ENCODE measurements around the gene MRPS33. TPM values are rescaled to one million over a fixed set of nuclear protein-coding genes. Genes with fewer than 3 reads are reported as not detected.

The MRPS33 gene
- total and polyA plus RNA-seq, 2 experiments from 2014 or later, result 23.1 to 140 TPM

- no peak overlapping the region for H3K27ac Mint-ChIP-seq
- peaks cover 2% of the 10 kb centered on the region; the same call in 1 of the 3 replicates for H3K4me1 Mint-ChIP-seq
- TF ChIP-seq, protein P1, sequence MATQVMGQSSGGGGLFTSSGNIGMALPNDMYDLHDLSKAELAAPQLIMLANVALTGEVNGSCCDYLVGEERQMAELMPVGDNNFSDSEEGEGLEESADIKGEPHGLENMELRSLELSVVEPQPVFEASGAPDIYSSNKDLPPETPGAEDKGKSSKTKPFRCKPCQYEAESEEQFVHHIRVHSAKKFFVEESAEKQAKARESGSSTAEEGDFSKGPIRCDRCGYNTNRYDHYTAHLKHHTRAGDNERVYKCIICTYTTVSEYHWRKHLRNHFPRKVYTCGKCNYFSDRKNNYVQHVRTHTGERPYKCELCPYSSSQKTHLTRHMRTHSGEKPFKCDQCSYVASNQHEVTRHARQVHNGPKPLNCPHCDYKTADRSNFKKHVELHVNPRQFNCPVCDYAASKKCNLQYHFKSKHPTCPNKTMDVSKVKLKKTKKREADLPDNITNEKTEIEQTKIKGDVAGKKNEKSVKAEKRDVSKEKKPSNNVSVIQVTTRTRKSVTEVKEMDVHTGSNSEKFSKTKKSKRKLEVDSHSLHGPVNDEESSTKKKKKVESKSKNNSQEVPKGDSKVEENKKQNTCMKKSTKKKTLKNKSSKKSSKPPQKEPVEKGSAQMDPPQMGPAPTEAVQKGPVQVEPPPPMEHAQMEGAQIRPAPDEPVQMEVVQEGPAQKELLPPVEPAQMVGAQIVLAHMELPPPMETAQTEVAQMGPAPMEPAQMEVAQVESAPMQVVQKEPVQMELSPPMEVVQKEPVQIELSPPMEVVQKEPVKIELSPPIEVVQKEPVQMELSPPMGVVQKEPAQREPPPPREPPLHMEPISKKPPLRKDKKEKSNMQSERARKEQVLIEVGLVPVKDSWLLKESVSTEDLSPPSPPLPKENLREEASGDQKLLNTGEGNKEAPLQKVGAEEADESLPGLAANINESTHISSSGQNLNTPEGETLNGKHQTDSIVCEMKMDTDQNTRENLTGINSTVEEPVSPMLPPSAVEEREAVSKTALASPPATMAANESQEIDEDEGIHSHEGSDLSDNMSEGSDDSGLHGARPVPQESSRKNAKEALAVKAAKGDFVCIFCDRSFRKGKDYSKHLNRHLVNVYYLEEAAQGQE (IDR thresholded peaks at IDR 0.05; ENCODE audit: unreplicated experiment), result no peak
- TF ChIP-seq NANOG (IDR thresholded peaks at IDR 0.05; ENCODE audit: borderline replicate concordance), result no peak
- TF ChIP-seq, protein P2, sequence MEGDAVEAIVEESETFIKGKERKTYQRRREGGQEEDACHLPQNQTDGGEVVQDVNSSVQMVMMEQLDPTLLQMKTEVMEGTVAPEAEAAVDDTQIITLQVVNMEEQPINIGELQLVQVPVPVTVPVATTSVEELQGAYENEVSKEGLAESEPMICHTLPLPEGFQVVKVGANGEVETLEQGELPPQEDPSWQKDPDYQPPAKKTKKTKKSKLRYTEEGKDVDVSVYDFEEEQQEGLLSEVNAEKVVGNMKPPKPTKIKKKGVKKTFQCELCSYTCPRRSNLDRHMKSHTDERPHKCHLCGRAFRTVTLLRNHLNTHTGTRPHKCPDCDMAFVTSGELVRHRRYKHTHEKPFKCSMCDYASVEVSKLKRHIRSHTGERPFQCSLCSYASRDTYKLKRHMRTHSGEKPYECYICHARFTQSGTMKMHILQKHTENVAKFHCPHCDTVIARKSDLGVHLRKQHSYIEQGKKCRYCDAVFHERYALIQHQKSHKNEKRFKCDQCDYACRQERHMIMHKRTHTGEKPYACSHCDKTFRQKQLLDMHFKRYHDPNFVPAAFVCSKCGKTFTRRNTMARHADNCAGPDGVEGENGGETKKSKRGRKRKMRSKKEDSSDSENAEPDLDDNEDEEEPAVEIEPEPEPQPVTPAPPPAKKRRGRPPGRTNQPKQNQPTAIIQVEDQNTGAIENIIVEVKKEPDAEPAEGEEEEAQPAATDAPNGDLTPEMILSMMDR (conservative IDR thresholded peaks at IDR 0.05; ENCODE audit: low read depth in 2 of 2), result peak; percentile 45 to 64
- peaks cover 8% of the 10 kb centered on the region for H3K27me3 Mint-ChIP-seq (ENCODE audit: insufficient read depth, low read depth, poor library complexity)
- H2AFZ ChIP-seq, result peak overlapping the region; percentile 29; the same call in 1 of the 2 replicates
- no peaks in the 10 kb centered on the region for H3K79me2 ChIP-seq (replicated peaks; ENCODE audit: insufficient read depth)
- peaks cover 17% of the 10 kb centered on the region for H3K36me3 Mint-ChIP-seq (ENCODE audit: low read depth)
- H3K4me1 ChIP-seq (ENCODE audit: insufficient read depth), result no peaks in the 10 kb centered on the region
- H3F3A ChIP-seq (replicated peaks; ENCODE audit: low read depth), result no peaks in the 10 kb centered on the region
- no peak overlapping the region for H3K4me3 ChIP-seq
- no peak overlapping the region for H3K4me2 ChIP-seq
- ATAC-seq (peak; percentile 41; the same call in 2 of the 3 replicates), DNase-seq (ENCODE audit: low spot score) (peak; percentile 54)
- H3K27me3 ChIP-seq (ENCODE audit: insufficient read depth), result no peaks in the 10 kb centered on the region
- no peaks in the 10 kb centered on the region for H4K20me1 ChIP-seq (replicated peaks; ENCODE audit: insufficient read depth)
- H3K4me3 Mint-ChIP-seq, result no peak overlapping the region
- peaks cover 49% of the 10 kb centered on the region for H3K9me3 Mint-ChIP-seq
- H3K27ac ChIP-seq (ENCODE audit: low read depth), result no peak overlapping the region
- H3K36me3 ChIP-seq (ENCODE audit: insufficient read depth), result no peaks in the 10 kb centered on the region; the same call in 1 of the 2 replicates
- peaks cover 4% of the 10 kb centered on the region; the same call in 1 of the 2 replicates for H3K9me2 ChIP-seq (ENCODE audit: insufficient read depth)
Measured at GRCh38 chr7:141027043-141027442, 12.3 kb upstream of the MRPS33 start.

DNA sequence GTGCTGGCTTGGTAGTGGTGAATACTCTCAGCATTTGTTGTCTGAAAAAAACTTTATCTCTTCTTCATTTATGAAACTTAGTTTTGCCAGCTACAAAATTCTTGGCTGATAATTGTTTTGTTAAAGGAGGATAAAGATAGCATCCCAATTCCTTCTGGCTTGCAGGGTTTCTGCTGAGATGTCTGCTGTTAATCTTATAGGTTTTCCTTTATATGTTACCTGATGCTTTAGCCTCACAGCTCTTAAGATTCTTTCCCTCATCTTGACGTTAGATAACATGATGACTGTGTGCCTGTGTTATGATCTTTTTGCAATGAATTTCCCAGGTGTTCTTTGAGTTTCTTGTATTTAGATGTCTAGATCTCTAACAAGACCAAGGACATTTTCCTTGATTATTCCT is 9.9 kb upstream of the MRPS33 start:
- H3K27me3 Mint-ChIP-seq (ENCODE audit: insufficient read depth, low read depth, poor library complexity), result peaks cover 8% of the 10 kb centered on the region
- Histone ChIP-seq H2AFZ (no peak overlapping the region), H3K4me2 (no peak overlapping the region)
- TF ChIP-seq ZNF114 (CRISPR knock-in tag; IDR thresholded peaks at IDR 0.05) (no peak), EZH2phosphoT487 (IDR thresholded peaks at IDR 0.05; ENCODE audit: unreplicated experiment) (no peak), ZNF331 (CRISPR knock-in tag; IDR thresholded peaks at IDR 0.05; ENCODE audit: low read depth) (no peak), JUNB (IDR thresholded peaks at IDR 0.05; ENCODE audit: unreplicated experiment) (no peak), STAT1 (IDR thresholded peaks at IDR 0.05; ENCODE audit: unreplicated experiment) (no peak), ETS1 (IDR thresholded peaks at IDR 0.05) (no peak), CREB1 (CRISPR knock-in tag; IDR thresholded peaks at IDR 0.05; ENCODE audit: low read depth) (no peak), POLR2AphosphoS5 (IDR thresholded peaks at IDR 0.05; ENCODE audit: low read depth) (no peak)
- TF ChIP-seq, protein P2 (conservative IDR thresholded peaks at IDR 0.05; ENCODE audit: low read depth in 2 of 2), result no peak

More for the DNA sequence above, 9.9 kb upstream of the MRPS33 start:
- H3K36me3 Mint-ChIP-seq (ENCODE audit: low read depth), result peaks cover 13% of the 10 kb centered on the region
- no peaks in the 10 kb centered on the region; the same call in 1 of the 2 replicates for H3K36me3 ChIP-seq (ENCODE audit: insufficient read depth)
- no peak overlapping the region for H3K27ac ChIP-seq (ENCODE audit: low read depth)
- peaks cover 34% of the 10 kb centered on the region for H3K9me3 Mint-ChIP-seq
- H4K20me1 ChIP-seq (replicated peaks; ENCODE audit: insufficient read depth), result no peaks in the 10 kb centered on the region
- H3K79me2 ChIP-seq (replicated peaks; ENCODE audit: insufficient read depth), result no peaks in the 10 kb centered on the region
- H3K4me1 ChIP-seq (ENCODE audit: insufficient read depth), result no peaks in the 10 kb centered on the region
- H3K4me3 Mint-ChIP-seq, result no peak overlapping the region
- ATAC-seq (no peak), DNase-seq (ENCODE audit: low spot score) (no peak)
- no peak overlapping the region for H3K27ac Mint-ChIP-seq
- H3F3A ChIP-seq (replicated peaks; ENCODE audit: low read depth), result no peaks in the 10 kb centered on the region
- no peaks in the 10 kb centered on the region for H3K4me1 Mint-ChIP-seq
- H3K27me3 ChIP-seq (ENCODE audit: insufficient read depth), result no peaks in the 10 kb centered on the region
- no peak overlapping the region for H3K4me3 ChIP-seq
- H3K9me2 ChIP-seq (ENCODE audit: insufficient read depth), result no peaks in the 10 kb centered on the region

All from GM23338 (cell line).